K562 (cell line): ENCODE measurements around the gene MN1. TPM values are rescaled to one million over a fixed set of nuclear protein-coding genes. Genes with fewer than 3 reads are reported as not detected.
A peak's percentile ranks its signal among the peaks of the same experiment; 100 is the strongest.

ENCODE experiments used
- ATAC-seq: fragments of 200-7000 bp; cut with Tn5 transposase; 3 replicates; pipeline ENCODE4 v1.9.1; 2020; ENCODE audit warnings: moderate library complexity
- BruUV-seq: library from RNA; stranded (reverse); fragments of 400-500 nt; replicated peaks from 2 replicates; lab custom pipeline; 2021; lab: Mats Ljungman, UMichigan
- CTCF ChIA-PET: fragments of 300-600 bp; formaldehyde crosslinking; extraction: SDS; loops from one replicate; lab custom pipeline; 2021; ENCODE audit warnings: low intra/inter-chr PET ratio; lab: Yijun Ruan, JAX
- POLR2A ChIA-PET: fragments of 300-600, 350-650 bp; sonication (Branson Sonifier 250); formaldehyde crosslinking; extraction: SDS; loops from one replicate; lab custom pipeline; 2021; ENCODE audit warnings: antibody characterized with exemption, inconsistent platforms; lab: Yijun Ruan, JAX
- DNase-seq, 4 experiments: peaks; one replicate each; pipeline versions ENCODE4 v3.0.0 to v3.0.0-alpha.2; 2011 to 2018; ENCODE audit warnings: low spot score in 3 of 4, mixed read lengths in 3 of 4; ENCODE audit errors: extremely low read depth in 1 of 4
- FAIRE-seq: peaks from 2 replicates; lab custom pipeline; 2011; peaks lifted over from hg19 to GRCh38; lab: Jason Lieb, UNC
- H2AFZ ChIP-seq: 2 replicates; pipeline ENCODE4 v1.6.0; 2011; ENCODE audit warnings: low read depth, low read length, control low read depth, inconsistent platforms
- H3K27ac ChIP-seq: fragments of 200-600 bp; 3 replicates; pipeline ENCODE4 v1.8.0; 2011; ENCODE audit warnings: low read depth, mild to moderate bottlenecking, control low read depth, inconsistent platforms, low read length, moderate library complexity, mixed read lengths; ENCODE audit errors: extremely low read depth
- H3K27me3 ChIP-seq, 2 experiments: fragments of 300-600 bp in 1 of 2; 2 replicates in 1 of 2; 3 replicates in 1 of 2; pipeline versions ENCODE4 v1.6.0 to v1.8.0; 2011; ENCODE audit warnings: inconsistent platforms in 2 of 2, low read length in 2 of 2, mild to moderate bottlenecking in 1 of 2, mixed read lengths in 1 of 2, moderate library complexity in 1 of 2; ENCODE audit not compliant: control insufficient read depth in 2 of 2, insufficient read depth in 2 of 2
- H3K36me3 ChIP-seq: fragments of 300-600 bp; 3 replicates; pipeline ENCODE4 v1.8.0; 2011; ENCODE audit warnings: mild to moderate bottlenecking, low read length, inconsistent platforms; ENCODE audit not compliant: control insufficient read depth, insufficient read depth
- H3K4me1 ChIP-seq, 2 experiments: fragments of 200-600 bp in 1 of 2; replicated peaks in 1 of 2; 2 replicates in 1 of 2; 3 replicates in 1 of 2; pipeline versions ENCODE4 v1.5.1 to v1.8.0; 2011; ENCODE audit warnings: inconsistent platforms in 2 of 2, low read length in 2 of 2, mild to moderate bottlenecking in 1 of 2, mixed read lengths in 1 of 2, moderate library complexity in 1 of 2; ENCODE audit not compliant: control insufficient read depth in 2 of 2, insufficient read depth in 2 of 2
- H3K4me2 ChIP-seq: 2 replicates; pipeline ENCODE4 v1.6.1; 2011; ENCODE audit warnings: low read length, control low read depth, inconsistent platforms, mixed read lengths; ENCODE audit not compliant: insufficient read depth
- H3K4me3 ChIP-seq: fragments of 200-600 bp; sonication (generic), shearing (Covaris generic); 2 replicates; pipeline ENCODE4 v1.5.1; 2016; ENCODE audit warnings: control low read depth, inconsistent platforms
- H3K79me2 ChIP-seq: fragments of 200-600 bp; 3 replicates; pipeline ENCODE4 v1.8.0; 2011; ENCODE audit warnings: low read length, inconsistent platforms; ENCODE audit not compliant: control insufficient read depth, insufficient read depth
- H3K9ac ChIP-seq, 2 experiments: 2 replicates each; pipeline versions ENCODE4 v1.6.0 to v1.6.1; 2011; ENCODE audit warnings: low read depth in 2 of 2, low read length in 2 of 2, control low read depth in 1 of 2, inconsistent platforms in 1 of 2, mild to moderate bottlenecking in 1 of 2, mixed read lengths in 1 of 2; ENCODE audit not compliant: insufficient read depth in 1 of 2
- H3K9me1 ChIP-seq: one replicate; pipeline ENCODE4 v1.6.0; 2011; ENCODE audit warnings: inconsistent platforms, mild to moderate bottlenecking, low read length, moderate library complexity; ENCODE audit not compliant: control insufficient read depth, insufficient read depth
- H3K9me3 ChIP-seq: replicated peaks from 2 replicates; pipeline ENCODE4 v1.5.1; 2011; ENCODE audit warnings: low read depth, low read length, inconsistent platforms; ENCODE audit not compliant: control insufficient read depth, insufficient read depth
- H4K20me1 ChIP-seq: replicated peaks from 2 replicates; pipeline ENCODE4 v1.6.1; 2011; ENCODE audit warnings: low read length, inconsistent platforms, mixed read lengths; ENCODE audit not compliant: control insufficient read depth, insufficient read depth
- BCOR ChIP-seq: fragments of 450-650 bp; IDR thresholded peaks from 2 replicates; pipeline ENCODE4 v1.6.1; 2016
- CHD4 ChIP-seq: fragments of 200-600 bp; sonication (generic); IDR thresholded peaks from 3 replicates; pipeline ENCODE4 v1.6.1; 2012; ENCODE audit warnings: low read depth, mild to moderate bottlenecking, mixed read lengths, low read length, inconsistent platforms; ENCODE audit not compliant: insufficient read depth, insufficient replicate concordance, poor library complexity, severe bottlenecking
- CREBBP ChIP-seq: IDR thresholded peaks from one replicate; pipeline ENCODE4 v1.6.1; 2012; ENCODE audit warnings: low read depth, mild to moderate bottlenecking, control low read depth, inconsistent platforms, low read length
- FOS ChIP-seq: IDR thresholded peaks from 3 replicates; pipeline ENCODE4 v1.6.1; 2011; ENCODE audit not compliant: insufficient read length; ENCODE audit errors: extremely low read depth
- FOXO4 ChIP-seq: fragments of 450-650 bp; formaldehyde crosslinking; IDR thresholded peaks from 2 replicates; pipeline ENCODE4 v1.4.0; 2020; ENCODE audit warnings: mild to moderate bottlenecking, moderate library complexity
- POU5F1 ChIP-seq: fragments of 150-350 bp; IDR thresholded peaks from 2 replicates; pipeline ENCODE4 v1.6.1; 2014; ENCODE audit warnings: borderline replicate concordance, low read length, low read depth, mild to moderate bottlenecking; ENCODE audit not compliant: partially characterized antibody
- RREB1 ChIP-seq: fragments of 250-450 bp; sonication (Bioruptor Pico); IDR thresholded peaks from 2 replicates; pipeline ENCODE4 v1.4.0; 2020
- SREBF1 ChIP-seq: fragments of 150-350 bp; IDR thresholded peaks from 2 replicates; pipeline ENCODE4 v1.6.1; 2014; ENCODE audit warnings: antibody characterized with exemption, low read depth, low read length, borderline replicate concordance
- TAF1 ChIP-seq: IDR thresholded peaks from 2 replicates; pipeline ENCODE4 v1.6.1; 2011; ENCODE audit warnings: mild to moderate bottlenecking, low read length, moderate library complexity; ENCODE audit not compliant: insufficient read depth, control insufficient read depth, severe bottlenecking; ENCODE audit errors: extremely low read depth
- ZNF12 ChIP-seq: sonication (generic); formaldehyde crosslinking; IDR thresholded peaks from 2 replicates; pipeline ENCODE4 v1.4.0; 2020; ENCODE audit warnings: mild to moderate bottlenecking, missing genetic modification reagents
- ZNF143 ChIP-seq: sonication (generic); formaldehyde crosslinking; IDR thresholded peaks from 2 replicates; pipeline ENCODE4 v1.9.0; 2022; ENCODE audit warnings: mild to moderate bottlenecking, missing genetic modification reagents
- WGBS: fragments of 100-300 bp; shearing (Covaris generic); methylation state at CpG from one replicate; pipeline ENCODE4 v1.1.6; 2016; ENCODE audit warnings: low coverage, mixed read lengths; ENCODE audit not compliant: insufficient coverage; ENCODE audit errors: missing lambda C conversion rate; 5-methylcytosine and 5-hydroxymethylcytosine counted together
- in situ Hi-C: fragments of 300-500 bp; cut with MboI; formaldehyde crosslinking; loops from 4 replicates; pipeline ENCODE4 v1.15.0; 2018; ENCODE audit warnings: inconsistent platforms, mixed read lengths
- intact Hi-C: fragments of 100-400 bp; cut with micrococcal nuclease; formaldehyde crosslinking; loops from 2 replicates; pipeline ENCODE4 v1.14.2; 2022
- polyA plus RNA-seq, 8 experiments: library from polyadenylated mRNA; depleted of rRNA in 4 of 8; stranded (reverse) in 5 of 8; unstranded in 3 of 8; fragments of >200 nt; fragmentation: Nextera tagmentation in 2 of 8; fragmentation: Illumina TruSeq in 1 of 8; extraction: Ambion mirVana in 2 of 8; extraction: Trizol in 1 of 8; gene quantifications; 2 replicates each; pipeline versions ENCODE4 v1.2.1 to v1.2.3, GENCODE V29; 2011 to 2014; ENCODE audit warnings: inconsistent platforms in 1 of 8, missing spikeins in 1 of 8
- total RNA-seq, 7 experiments: library from RNA; depleted of rRNA in 6 of 7; stranded (reverse); fragments of >200 nt in 6 of 7; fragmentation: Illumina TruSeq in 2 of 7; extraction: Trizol in 2 of 7; gene quantifications; 2 replicates each; pipeline versions ENCODE4 v1.2.1 to v1.2.3, GENCODE V29; 2011 to 2021; ENCODE audit warnings: low replicate concordance in 1 of 7

The MN1 gene
- total and polyA plus RNA-seq, 9 of the 15 experiments (the other 6 are each of a cell fraction or from before 2014, with no cell fraction given) = under 0.01 to 0.05 (median 0.03) TPM; not detected in 5

GRCh38 chr22:27709919-27710675 lies 91.5 kb downstream of the MN1 start:
- in situ Hi-C loops (no loop called here), intact Hi-C loops (no loop called here)
- peaks cover 1 to 2% of the 10 kb centered on the region in 2 experiments; a peak in 2 of 5 replicates for H3K4me1 ChIP-seq
- H2AFZ ChIP-seq = no peak overlapping the region
- H3K4me3 ChIP-seq = no peak overlapping the region
- WGBS = 19% methylated on average over 8 of the region's 8 CpGs
- no peak overlapping the region for H3K9ac ChIP-seq
- no peak for TF ChIP-seq CHD4
- TF ChIP-seq POU5F1 = no peak
- no peak for TF ChIP-seq CREBBP
- 0 out of 2 replicates have a peak, but pooled peaks have one; percentile 33 for TF ChIP-seq BCOR
- no peak for TF ChIP-seq FOXO4 (CRISPR knock-in tag)
- no peak for TF ChIP-seq TAF1
- TF ChIP-seq RREB1 (CRISPR knock-in tag) = no peak
- no peak for TF ChIP-seq FOS
- no peak for TF ChIP-seq SREBF1
- peak; percentile 89 for TF ChIP-seq ZNF12 (CRISPR knock-in tag)
- no peak for TF ChIP-seq ZNF143 (CRISPR knock-in tag)
- H3K79me2 ChIP-seq = no peaks in the 10 kb centered on the region
- ATAC-seq = no peak
- no TSS peak for BruUV-seq
- no peak for FAIRE-seq
- no peaks in the 10 kb centered on the region for H3K27me3 ChIP-seq
- POLR2A ChIA-PET = no interaction called here
- no peak overlapping the region for H3K4me2 ChIP-seq
- H3K36me3 ChIP-seq = no peaks in the 10 kb centered on the region
- H3K9me1 ChIP-seq = no peaks in the 10 kb centered on the region
- no peaks in the 10 kb centered on the region for H4K20me1 ChIP-seq
- no peaks in the 10 kb centered on the region for H3K9me3 ChIP-seq
- DNase-seq = no peak
- CTCF ChIA-PET = no interaction called here
- no peak overlapping the region for H3K27ac ChIP-seq
